G401 (cell line): ENCODE results near the gene ABR. TPM values are rescaled to one million over a fixed set of nuclear protein-coding genes. Genes with fewer than 3 reads are reported as not detected.

ENCODE experiments used
- DNase-seq: peaks from one replicate; pipeline ENCODE4 v3.0.0-alpha.2; 2015; ENCODE audit warnings: low spot score
- in situ Hi-C: cut with HindIII; loops from 2 replicates; pipeline ENCODE4 v1.10.0; 2016; ENCODE audit warnings: low sequenced_read_pairs, mixed read lengths
- total RNA-seq: library from RNA; depleted of rRNA; stranded (reverse); fragments of >200 nt; shearing (Covaris generic); gene quantifications from 2 replicates; pipeline ENCODE4 v1.2.3, GENCODE V29; 2014

ABR gene
- total RNA-seq, 1 experiment from 2014 or later, result 128 TPM

- no peak for DNase-seq
- in situ Hi-C loops, result no loop called here
These were observed 516 bp downstream of the ABR start for GRCh38 chr17:1179112-1179817.

GRCh38 chr17:1177016-1177700 is 2.6 kb downstream of the ABR start:
- in situ Hi-C loops, result no loop called here

DNA sequence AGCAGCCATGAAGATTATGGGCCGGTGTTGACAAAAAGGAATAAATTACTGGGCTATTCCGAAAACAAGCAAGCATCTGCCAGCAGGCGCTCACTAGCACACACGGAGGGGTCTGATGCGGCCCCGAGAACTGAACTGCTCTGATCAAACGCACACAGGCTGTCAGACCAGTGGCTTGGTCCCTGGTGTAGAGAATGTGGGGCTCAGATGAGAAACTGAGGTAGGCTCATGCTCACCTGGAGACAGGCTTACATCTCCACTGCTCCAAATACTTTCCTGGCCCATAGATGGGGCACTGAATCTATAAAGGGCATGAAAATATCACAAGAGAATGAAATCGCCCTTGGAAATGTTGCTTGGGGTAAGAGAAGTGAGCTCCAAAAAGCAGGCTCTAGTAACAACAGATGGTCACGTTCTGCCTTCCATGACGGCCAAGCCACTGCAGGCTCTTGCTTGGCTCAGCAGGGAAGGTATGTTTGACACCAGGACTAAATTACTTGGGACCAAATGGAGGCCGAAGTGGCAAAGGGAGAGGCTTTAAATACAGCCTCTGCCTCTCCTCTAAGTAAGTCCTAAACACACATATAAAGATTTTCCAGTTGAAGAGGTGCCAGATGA is 5.4 kb downstream of the ABR start:
- DNase-seq, result peak; percentile 51
- in situ Hi-C loops, result no loop called here

More at GRCh38 chr17:1177016-1177700, 2.6 kb downstream of the ABR start:
- DNase-seq, result peak; percentile 49

GRCh38 chr17:1173432-1174262 is 6.1 kb downstream of the ABR start:
- in situ Hi-C loops, result no loop called here
- no peak for DNase-seq

- in situ Hi-C loops, result no loop called here
- DNase-seq, result no peak
These were observed 7.8 kb downstream of the ABR start for GRCh38 chr17:1171953-1172352.

DNA sequence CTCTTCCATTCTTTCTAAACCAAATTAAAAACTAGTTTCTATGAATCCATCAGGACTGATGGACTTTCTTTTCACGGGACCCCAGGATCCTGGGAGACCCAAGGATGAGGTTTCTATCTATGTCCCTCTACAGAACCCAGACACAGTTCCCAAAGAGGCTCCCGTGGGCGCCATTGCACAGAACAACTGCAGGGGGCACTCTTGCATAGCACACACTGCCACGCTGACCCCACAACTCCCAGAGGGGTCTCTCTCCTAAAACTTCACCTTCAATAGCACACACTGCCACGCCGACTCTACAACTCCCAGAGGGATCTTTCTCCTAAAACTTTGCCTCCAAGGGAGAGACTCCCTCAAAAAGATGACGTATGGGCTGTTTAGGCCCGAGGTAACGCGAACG is 9.0 kb downstream of the ABR start:
- in situ Hi-C loops, result no loop called here
- no peak for DNase-seq

- in situ Hi-C loops, result no loop called here
- DNase-seq, result no peak
These were observed 9.9 kb downstream of the ABR start for GRCh38 chr17:1169929-1170312.

DNA sequence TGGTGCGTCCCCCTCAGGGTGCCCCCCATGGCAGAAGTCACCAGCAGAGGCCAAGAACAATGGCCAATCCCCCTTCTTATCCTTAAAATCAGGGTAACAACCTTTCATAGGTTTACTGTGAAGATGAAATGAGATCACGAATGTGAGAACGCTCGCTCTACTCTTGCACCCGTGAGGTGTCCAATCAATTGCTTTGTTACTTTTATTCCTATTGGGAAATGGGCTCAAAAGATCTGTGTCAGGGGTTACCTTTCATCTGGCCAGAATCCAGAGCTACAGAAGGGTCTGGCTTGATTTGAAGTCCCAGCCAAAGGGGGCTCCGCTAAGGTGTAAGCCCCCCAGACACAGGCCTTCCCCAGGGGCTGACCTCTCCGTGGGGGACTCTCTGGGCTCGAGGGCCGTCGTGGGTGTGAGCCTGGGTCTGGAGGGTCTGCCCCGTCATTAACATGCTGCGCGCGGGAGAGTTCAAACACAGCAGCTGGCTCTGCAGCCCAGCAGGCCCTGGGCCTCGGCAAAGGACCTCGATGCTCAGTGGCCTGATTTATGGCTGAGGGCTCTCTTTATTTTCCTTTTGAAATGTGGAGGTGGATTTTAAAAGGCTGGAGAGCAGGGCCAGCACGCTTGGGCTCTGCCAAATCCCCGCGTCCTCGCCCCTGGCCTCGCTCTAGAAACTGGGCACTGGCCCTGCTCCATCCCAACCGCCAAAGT is 10.4 kb downstream of the ABR start:
- in situ Hi-C loops, result no loop called here
- DNase-seq, result no peak

DNA sequence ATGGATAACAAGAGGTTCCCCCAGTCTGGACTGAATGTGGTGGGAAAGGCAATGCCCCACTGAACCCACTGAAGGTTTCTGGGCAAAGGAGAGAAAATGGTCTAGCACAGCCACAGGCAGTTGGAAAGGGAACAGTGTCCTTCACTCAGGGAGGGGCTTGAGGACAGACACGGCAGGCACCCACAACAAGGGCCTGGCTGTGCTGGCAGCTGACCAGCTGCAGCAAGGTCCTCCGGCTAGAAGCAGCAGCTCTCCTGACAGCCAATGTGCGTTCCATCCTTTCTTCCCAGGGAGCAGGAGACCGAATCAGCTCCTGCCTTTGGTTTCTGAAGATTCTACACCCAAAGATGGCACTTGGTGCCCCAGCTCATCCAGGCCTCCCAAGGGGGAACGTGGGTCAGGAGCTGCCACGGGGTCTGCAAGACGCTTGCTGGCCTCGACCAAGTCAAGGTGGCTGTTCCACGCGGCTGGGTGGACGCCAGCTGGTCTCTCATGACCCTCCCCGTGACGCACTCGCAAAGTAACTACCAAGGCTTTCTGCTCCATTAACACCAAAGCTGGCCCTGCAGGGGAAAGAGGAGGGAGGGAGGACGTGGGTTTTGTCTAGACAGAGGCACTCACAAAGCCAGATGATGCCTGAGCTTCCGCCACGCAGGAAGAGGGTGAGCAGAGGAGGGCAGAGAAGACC is 11.1 kb downstream of the ABR start:
- in situ Hi-C loops, result no loop called here
- DNase-seq, result no peak

GRCh38 chr17:1166276-1166675 is 13.5 kb downstream of the ABR start:
- no peak for DNase-seq
- in situ Hi-C loops, result no loop called here

DNA sequence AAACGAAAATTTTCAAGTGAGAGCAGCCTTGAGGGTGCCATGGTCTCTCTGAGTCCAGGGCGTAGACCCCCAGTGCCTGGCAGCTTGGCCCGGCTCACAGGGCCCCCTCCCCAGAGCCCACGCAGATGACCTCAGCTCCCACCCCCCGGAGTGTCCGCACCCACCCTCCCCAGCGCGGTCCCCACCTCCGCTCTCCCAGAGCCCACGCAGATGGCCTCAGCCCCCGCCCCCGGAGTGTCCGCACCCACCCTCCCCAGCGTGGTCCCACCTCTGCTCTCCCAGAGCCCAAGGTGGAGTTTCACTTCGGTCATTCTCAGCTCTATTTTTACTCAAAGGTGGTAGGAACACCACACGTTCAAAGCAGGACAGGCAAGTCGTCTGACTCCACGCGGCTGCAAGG is 13.9 kb downstream of the ABR start:
- DNase-seq, result no peak
- in situ Hi-C loops, result no loop called here

- DNase-seq, result no peak
- in situ Hi-C loops, result no loop called here
These were observed 14.7 kb downstream of the ABR start for GRCh38 chr17:1164935-1165556.

DNA sequence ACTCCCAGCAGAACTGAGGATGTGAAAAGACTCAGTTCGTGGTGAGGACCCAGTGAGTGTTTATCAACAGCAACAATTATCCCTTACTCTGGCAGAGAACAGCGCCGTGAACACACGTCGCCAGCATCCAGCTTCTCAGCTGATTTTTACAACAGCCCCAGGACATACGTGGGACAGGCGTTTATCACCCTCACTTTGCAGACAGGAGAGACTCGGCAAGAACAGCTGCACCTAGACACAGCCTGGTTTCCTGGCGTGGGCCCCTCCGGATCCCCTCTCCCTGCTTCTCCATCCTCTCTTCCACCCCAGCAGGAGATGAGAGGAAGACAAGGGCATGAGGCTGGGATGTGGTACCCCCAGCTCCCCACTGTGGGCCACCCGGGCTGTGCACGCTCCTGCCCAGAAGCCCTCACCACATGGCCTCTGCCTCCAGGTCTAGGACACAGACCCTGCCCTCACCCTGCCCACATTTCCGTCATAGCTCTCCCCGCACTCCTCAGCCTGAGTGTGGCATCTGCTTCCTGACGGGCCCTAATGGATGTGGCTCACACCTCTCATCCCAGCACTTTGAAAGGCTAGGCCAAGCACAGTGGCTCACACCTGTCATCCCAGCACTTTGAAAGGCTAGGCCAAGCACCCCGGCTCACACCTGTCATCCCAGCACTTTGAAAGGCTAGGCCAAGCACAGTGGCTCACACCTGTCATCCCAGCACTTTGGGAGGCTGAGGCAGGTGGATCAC is 17.5 kb downstream of the ABR start:
- DNase-seq, result no peak

GRCh38 chr17:1160591-1161390 is 19.0 kb downstream of the ABR start:
- DNase-seq, result no peak
- in situ Hi-C loops, result no loop called here

More for the DNA sequence above, 17.5 kb downstream of the ABR start:
- in situ Hi-C loops, result no loop called here

- in situ Hi-C loops, result no loop called here
These were observed 20.2 kb downstream of the ABR start for GRCh38 chr17:1159431-1160180.

GRCh38 chr17:1158879-1159278 is 20.9 kb downstream of the ABR start:
- no peak for DNase-seq
- in situ Hi-C loops, result no loop called here

More at GRCh38 chr17:1159431-1160180, 20.2 kb downstream of the ABR start:
- DNase-seq, result no peak
